NCI-H1694 (cell line): ENCODE data around the gene CCDC141.
A peak's percentile ranks its signal among the peaks of the same experiment; 100 is the strongest.

Experiments used
- DNase-seq: peaks from one replicate; lab custom pipeline; 2025; lab: John Stamatoyannopoulos, UW

Gene CCDC141

DNA sequence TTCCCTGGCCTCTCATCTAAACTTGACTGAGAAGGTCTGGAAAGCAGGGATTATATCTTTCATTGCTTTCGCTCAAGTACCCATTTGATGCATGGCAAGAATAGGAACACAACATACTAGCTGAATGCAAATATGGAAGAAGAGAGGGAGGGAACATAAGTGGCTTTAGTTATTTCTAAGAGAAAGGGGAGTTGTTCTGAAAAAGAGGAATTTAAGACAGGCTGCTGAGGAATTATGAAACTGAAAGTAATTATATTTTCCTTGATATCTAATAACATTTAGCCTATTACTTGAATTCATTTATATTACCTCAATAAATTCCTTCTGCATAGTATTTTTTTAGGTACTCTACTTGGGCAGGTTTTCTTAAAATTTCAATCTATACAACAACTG is 136.9 kb downstream of the CCDC141 start:
- DNase-seq = no peak

DNA sequence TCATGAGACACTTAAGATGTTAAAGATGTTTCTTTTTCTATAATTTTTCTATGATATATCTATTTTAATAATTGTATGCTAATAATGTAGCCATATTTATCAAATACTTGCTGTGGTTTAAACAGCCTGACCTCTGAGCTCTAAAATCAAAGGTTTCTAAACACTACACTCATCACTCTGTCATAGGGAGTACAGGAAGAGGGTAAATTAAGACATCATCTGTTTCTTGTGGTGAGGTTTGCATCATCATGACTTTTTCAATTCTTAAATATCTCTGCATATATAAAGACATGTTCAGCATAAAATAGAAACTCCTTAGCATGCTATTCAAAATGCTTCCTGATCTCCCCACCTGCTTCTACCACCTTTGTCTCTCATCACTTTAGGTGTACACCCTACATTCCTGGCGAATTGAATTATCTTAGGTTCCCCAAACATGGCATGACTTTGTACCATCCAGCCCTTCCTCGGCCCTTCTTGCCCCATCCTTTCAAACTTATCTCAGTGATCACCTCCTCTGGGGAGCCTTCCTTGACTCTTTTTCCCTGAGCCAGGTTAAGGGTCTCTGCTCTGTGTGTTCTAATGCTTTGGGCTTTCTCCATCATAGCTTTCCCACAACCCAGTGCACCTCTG is 137.4 kb downstream of the CCDC141 start:
- no peak for DNase-seq

DNA sequence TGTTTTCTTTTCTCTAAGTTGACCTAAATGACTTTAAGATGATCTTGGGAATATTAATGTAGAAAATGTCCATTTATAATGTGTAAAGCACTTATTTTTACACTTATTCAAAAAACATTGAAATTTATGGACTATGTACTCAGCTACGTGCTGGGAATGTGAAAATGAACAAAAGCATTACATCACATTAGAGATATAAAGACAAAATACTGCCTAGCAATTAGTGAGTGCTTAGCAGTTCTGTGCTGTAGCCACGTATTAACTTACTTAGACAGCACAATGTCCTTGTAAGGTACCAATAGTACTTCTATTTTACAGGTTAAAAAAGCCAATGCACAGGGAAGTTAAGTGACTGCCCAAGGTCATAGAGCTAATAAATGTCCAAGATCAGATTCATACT is 138.9 kb downstream of the CCDC141 start:
- DNase-seq = no peak

DNA sequence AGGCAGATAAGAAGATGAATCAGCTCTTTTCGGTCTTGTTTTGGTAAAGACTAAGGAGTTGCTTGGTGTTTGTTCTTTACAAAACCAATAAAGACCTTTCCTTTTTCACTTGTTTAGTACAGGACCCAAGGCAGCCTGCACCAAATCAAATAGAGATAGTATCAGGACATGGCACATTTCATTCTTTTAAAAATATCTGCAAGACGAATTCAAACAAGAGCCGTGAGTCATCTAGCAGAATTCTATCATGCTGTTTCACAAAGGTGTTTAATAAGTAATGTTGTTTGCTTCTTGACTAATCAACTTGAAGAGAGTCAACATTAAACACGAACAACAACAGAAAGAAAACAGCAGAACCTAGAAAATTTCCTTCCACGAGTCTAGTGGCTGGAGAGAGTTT is 139.9 kb downstream of the CCDC141 start:
- no peak for DNase-seq

DNA sequence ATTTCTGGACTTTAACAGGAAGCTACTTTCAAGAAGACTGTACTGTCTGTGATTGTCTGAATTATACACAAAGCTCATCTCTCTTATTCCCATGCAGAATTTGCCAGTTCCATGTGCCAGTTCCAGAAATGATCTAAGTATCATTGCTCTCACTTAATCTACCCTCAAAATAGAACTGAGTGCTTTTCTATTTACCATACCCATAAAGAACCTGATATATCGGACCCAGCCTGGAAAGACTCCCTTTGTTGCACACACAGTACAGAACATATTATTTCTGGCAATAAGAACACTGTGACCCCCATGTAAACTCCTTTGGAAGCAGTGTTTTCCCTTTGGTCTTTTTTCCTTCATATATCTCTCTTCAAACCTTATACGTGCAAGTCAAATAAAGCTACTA is 140.4 kb downstream of the CCDC141 start:
- DNase-seq = no peak

DNA sequence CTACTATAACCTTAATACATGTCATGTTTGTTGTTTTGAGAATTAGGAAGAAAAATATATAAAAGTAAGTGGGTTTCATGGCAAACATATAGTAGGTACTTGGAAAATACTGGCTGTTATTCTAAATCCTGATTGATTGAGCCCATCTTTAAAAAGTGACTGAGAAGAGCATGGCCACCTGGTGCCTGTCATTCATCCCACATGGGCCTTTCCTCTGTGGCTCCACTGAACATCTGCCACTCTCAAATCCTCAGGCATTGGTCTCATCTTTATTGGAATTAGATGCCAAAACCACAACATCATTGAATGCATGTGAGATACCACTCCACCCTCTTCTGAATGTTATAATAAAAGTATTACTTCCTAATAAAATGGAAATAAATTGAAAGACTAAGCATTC is 141.1 kb downstream of the CCDC141 start:
- DNase-seq = peak; percentile 84

- no peak for DNase-seq
Observed at GRCh38 chr2:178905261-178905660, 144.7 kb downstream of the CCDC141 start.

- DNase-seq = no peak
Observed at GRCh38 chr2:178899656-178900055, 150.3 kb downstream of the CCDC141 start.

- no peak for DNase-seq
Observed at GRCh38 chr2:178895872-178896271, 154.1 kb downstream of the CCDC141 start.

DNA sequence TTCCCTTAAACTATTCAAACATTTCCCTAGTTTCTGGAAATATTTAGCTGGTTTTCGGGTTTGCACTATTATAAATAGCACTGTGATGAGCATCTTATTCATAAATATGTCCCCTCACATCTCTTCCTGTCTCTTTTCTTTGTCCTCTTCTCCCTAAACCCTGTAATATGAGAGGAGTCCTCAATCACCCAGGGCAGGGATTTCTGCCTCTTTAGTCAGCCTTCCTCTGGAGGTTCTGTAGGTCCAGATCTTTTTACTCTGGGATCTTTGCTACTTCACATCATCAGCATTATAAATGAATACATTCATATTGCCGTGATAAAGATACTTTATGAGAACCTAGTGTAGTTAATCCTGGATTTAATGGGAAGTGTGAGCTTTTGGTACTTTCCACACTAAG is 154.8 kb downstream of the CCDC141 start:
- DNase-seq = no peak

GRCh38 chr2:178892751-178893625 is 156.9 kb downstream of the CCDC141 start:
- peak; percentile 61 for DNase-seq

GRCh38 chr2:178891959-178892485 is 157.9 kb downstream of the CCDC141 start:
- no peak for DNase-seq

DNA sequence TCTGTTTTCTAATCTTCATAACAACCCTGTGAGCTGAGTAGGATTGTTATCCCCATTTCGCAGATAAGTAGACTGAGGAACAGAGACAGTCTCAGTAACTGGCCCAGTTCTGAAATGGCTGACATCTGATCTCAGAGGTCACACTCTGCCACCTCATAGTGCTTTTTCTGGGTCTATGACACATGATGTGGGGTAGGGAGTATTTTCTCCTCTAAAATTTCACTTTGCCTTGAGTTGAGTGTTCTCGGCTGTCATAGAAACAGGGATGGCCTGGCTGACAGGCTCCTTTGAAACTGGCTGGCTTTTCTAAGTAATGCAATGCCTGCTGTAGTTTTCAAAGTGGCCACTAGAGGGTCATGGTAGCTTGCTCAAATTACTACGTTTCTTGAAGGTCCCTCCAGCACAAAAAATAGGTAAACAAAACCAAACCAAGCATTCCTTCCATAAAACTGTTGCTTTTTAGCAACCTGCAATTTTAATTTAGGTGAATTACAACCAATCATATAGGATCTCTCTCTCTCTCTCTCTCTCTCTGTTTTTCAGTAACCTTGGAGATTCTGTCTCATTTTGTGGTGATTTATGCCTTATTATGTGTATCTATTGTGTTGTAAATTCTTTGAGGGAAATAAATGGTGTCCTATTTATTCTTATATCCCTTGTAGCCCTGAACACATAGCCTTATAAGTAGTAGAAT is 158.5 kb downstream of the CCDC141 start:
- DNase-seq = peak; percentile 94

DNA sequence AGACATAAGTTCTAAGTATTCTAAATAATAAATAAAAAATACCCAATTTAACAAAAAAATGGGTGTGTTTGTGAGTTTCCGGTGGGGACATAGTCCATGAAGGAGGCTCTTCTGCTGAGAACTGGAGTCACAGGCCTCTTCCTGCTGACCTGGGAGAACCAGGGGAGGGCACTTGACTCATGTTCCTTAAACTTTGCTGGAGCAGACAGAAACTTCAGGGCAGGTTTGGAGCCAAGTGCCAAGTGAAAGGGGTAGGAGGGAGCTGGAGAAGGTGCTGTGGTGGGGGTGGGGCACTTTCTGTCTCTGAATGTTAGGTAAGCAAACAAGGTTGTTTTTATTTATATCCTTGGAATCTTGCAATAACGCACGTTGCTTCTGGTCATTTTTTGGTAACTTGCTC is 163.9 kb downstream of the CCDC141 start:
- no peak for DNase-seq

DNA sequence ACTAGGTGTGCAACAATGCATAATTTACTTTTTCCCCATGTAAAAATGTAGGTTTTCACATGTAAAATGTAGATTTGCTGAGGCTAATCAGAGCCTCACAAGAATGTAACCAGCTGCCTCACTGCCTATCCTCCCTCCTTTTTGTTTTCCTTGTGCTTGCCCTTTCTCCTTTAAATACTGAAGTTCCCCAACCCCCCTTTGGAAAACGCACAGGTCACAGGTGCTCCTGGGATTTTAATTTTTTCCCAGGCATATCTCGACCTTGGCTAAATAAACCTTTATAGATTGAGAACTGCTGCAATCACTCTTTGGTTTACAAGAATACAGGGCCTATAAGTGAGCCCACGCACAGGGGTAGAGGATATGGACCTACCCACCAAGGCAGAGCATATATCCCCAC is 165.5 kb downstream of the CCDC141 start:
- DNase-seq = no peak

GRCh38 chr2:178882666-178883440 is 167.1 kb downstream of the CCDC141 start:
- DNase-seq = no peak

GRCh38 chr2:178881075-178881474 is 168.9 kb downstream of the CCDC141 start:
- no peak for DNase-seq

- DNase-seq = no peak
Observed at GRCh38 chr2:178880257-178880656, 169.7 kb downstream of the CCDC141 start.

DNA sequence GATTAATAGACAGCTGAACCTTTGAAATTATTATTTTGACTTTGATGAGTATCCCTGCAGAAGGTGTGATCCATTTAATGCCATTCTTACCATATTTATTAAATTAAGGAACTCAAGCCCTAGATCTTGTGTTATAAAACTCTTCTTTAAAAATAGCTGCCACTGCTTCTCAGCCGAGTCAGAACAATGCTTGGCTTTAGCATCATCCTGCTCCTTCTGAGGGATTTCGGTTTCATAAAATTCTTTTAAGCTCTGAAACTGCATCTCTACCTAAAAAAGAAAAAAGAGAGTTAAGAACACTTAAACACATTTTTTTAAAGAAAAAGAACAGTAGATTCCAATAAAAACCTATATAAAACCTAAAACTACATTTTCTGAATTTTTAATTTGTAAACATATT is 172.1 kb downstream of the CCDC141 start:
- DNase-seq = no peak

DNA sequence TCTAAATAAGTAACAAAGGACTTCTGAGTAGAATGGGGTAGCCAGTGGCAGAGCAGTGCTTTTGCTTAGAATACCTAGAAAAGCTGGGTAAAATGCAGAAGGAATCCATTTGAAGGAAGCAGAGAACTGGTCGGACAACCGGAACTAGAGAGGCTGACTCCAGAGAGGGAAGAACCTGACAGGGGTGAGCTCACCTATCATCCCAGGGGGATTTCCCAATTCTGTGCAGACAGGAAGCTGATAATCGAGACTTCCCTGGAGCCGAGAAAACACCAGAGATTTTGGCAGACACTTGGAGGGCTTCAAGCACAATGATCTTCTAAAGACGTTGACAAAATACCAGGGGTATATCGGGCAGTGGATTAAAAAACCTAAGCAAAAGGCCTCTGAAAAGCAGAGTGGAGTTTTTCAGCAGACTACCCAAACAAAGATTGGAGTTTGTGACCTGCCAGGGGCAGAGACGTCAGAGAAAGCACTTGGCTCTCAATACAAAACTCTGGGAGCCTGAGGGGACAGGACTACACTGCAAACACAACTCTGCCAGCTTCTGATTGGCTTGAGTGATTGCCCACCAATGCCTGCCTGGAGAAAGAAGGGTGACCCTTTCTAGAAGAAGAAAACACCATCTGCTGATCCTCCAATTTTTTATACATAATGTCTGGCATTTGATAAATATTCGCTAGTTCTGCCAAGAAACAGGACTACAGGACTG is 175.3 kb downstream of the CCDC141 start:
- no peak for DNase-seq

- DNase-seq = no peak
Observed at GRCh38 chr2:178873912-178874311, 176.0 kb downstream of the CCDC141 start.
